A549 (cell line): Measurements from ENCODE around the gene CDK5R1. TPM values are rescaled to one million over a fixed set of nuclear protein-coding genes. Genes with fewer than 3 reads are reported as not detected.

ENCODE experiments used
- ATAC-seq, 2 experiments: fragments of 200-7000 bp in 1 of 2; fragments of >200 bp in 1 of 2; cut with Nextera tagmentation in 1 of 2; cut with Tn5 transposase in 1 of 2; 3 replicates each; pipeline versions ENCODE4 v1.8.0 to v1.9.1; 2018 to 2020; ENCODE audit warnings: mild to moderate bottlenecking in 1 of 2, moderate library complexity in 1 of 2
- CTCF ChIA-PET: fragments of 300-600 bp; sonication (Branson Sonifier 250); formaldehyde crosslinking; extraction: SDS; loops from one replicate; lab custom pipeline; 2021; ENCODE audit warnings: antibody characterized with exemption, inconsistent platforms; lab: Yijun Ruan, JAX
- POLR2A ChIA-PET: fragments of 350-600 bp; formaldehyde crosslinking; extraction: SDS; loops from one replicate; lab custom pipeline; 2021; ENCODE audit warnings: antibody characterized with exemption, inconsistent platforms; lab: Yijun Ruan, JAX
- DNase-seq, 2 experiments: peaks; one replicate each; pipeline versions ENCODE4 v3.0.0 to v3.0.0-alpha.2; 2011 to 2016; ENCODE audit warnings: low read depth in 1 of 2, low spot score in 1 of 2
- FAIRE-seq: peaks from 2 replicates; lab custom pipeline; 2011; peaks lifted over from hg19 to GRCh38; lab: Jason Lieb, UNC
- H3K27ac ChIP-seq, 2 experiments: fragments of >200 bp; sonication (Bioruptor Twin); formaldehyde crosslinking; 3 replicates each; pipeline ENCODE4 v1.5.1; 2016 to 2017
- H3K4me1 ChIP-seq: fragments of >200 bp; sonication (Bioruptor Twin); formaldehyde crosslinking; 3 replicates; pipeline ENCODE4 v1.6.1; 2016
- H3K4me2 ChIP-seq: fragments of >200 bp; sonication (Bioruptor Twin); formaldehyde crosslinking; 3 replicates; pipeline ENCODE4 v1.6.1; 2016
- H3K4me3 ChIP-seq: fragments of >200 bp; sonication (Bioruptor Twin); formaldehyde crosslinking; 3 replicates; pipeline ENCODE4 v1.5.1; 2016
- H3K9me3 ChIP-seq: fragments of >200 bp; sonication (Bioruptor Twin); formaldehyde crosslinking; 3 replicates; pipeline ENCODE4 v1.6.1; 2016
- CBX2 ChIP-seq: fragments of 200-600 bp; sonication (generic); IDR thresholded peaks from 2 replicates; pipeline ENCODE4 v1.6.1; 2016; ENCODE audit warnings: low read depth, mild to moderate bottlenecking, borderline replicate concordance
- CBX8 ChIP-seq: fragments of 200-600 bp; sonication (generic); IDR thresholded peaks from 2 replicates; pipeline ENCODE4 v1.6.1; 2016
- CEBPB ChIP-seq, 2 experiments: fragments of >200 bp in 1 of 2; sonication (Bioruptor Twin) in 1 of 2; formaldehyde crosslinking in 1 of 2; IDR thresholded peaks; 2 replicates each; pipeline ENCODE4 v1.6.1; 2012 to 2016
- CHD2 ChIP-seq: fragments of 150-350 bp; IDR thresholded peaks from 2 replicates; pipeline ENCODE4 v1.6.1; 2014; ENCODE audit warnings: low read length; ENCODE audit not compliant: partially characterized antibody
- EHF ChIP-seq: fragments of 250-450 bp; sonication (Bioruptor Pico); IDR thresholded peaks from 2 replicates; pipeline ENCODE4 v1.5.0; 2020; ENCODE audit warnings: mild to moderate bottlenecking
- FOSB ChIP-seq: fragments of 250-450 bp; sonication (Bioruptor Pico); IDR thresholded peaks from 2 replicates; pipeline ENCODE4 v1.5.0; 2020; ENCODE audit warnings: mild to moderate bottlenecking, moderate library complexity
- HDAC2 ChIP-seq: fragments of 200-600 bp; sonication (generic); IDR thresholded peaks from 2 replicates; pipeline ENCODE4 v1.6.1; 2016
- HOXA7 ChIP-seq: fragments of 250-450 bp; sonication (Bioruptor Pico); IDR thresholded peaks from 2 replicates; pipeline ENCODE4 v1.5.0; 2020; ENCODE audit warnings: mild to moderate bottlenecking, moderate library complexity
- HOXB5 ChIP-seq: fragments of 250-450 bp; sonication (Bioruptor Pico); IDR thresholded peaks from 2 replicates; pipeline ENCODE4 v1.5.0; 2020; ENCODE audit warnings: mild to moderate bottlenecking, moderate library complexity
- JUNB ChIP-seq: fragments of >200 bp; sonication (Bioruptor Twin); formaldehyde crosslinking; IDR thresholded peaks from 2 replicates; pipeline ENCODE4 v1.6.1; 2016
- KDM1A ChIP-seq: fragments of 200-600 bp; sonication (generic); IDR thresholded peaks from 2 replicates; pipeline ENCODE4 v1.6.1; 2016; ENCODE audit warnings: low read depth, mild to moderate bottlenecking
- MAFK ChIP-seq: fragments of 450-650 bp; IDR thresholded peaks from 2 replicates; pipeline ENCODE4 v1.6.1; 2014; ENCODE audit not compliant: partially characterized antibody
- MAZ ChIP-seq: fragments of 150-350 bp; IDR thresholded peaks from 2 replicates; pipeline ENCODE4 v1.6.1; 2014; ENCODE audit warnings: antibody characterized with exemption, low read depth, low read length, borderline replicate concordance
- MYC ChIP-seq: IDR thresholded peaks from 2 replicates; pipeline ENCODE4 v1.6.1; 2012; ENCODE audit warnings: mild to moderate bottlenecking, inconsistent platforms, low read length, improper control_type of control experiment, borderline replicate concordance
- POLR2A ChIP-seq: IDR thresholded peaks from 2 replicates; pipeline ENCODE4 v1.6.1; 2012; ENCODE audit warnings: mild to moderate bottlenecking, low read length
- POLR2AphosphoS2 ChIP-seq: conservative IDR thresholded peaks from 2 replicates; pipeline ENCODE4 v1.6.1; 2012; ENCODE audit warnings: low read length, improper control_type of control experiment, inconsistent platforms
- RFX5 ChIP-seq: fragments of 450-650 bp; IDR thresholded peaks from 2 replicates; pipeline ENCODE4 v1.7.1; 2014; ENCODE audit warnings: antibody characterized with exemption, mild to moderate bottlenecking, moderate library complexity
- RNF2 ChIP-seq: fragments of 200-600 bp; sonication (generic); IDR thresholded peaks from 2 replicates; pipeline ENCODE4 v1.6.1; 2016; ENCODE audit warnings: low read depth, mild to moderate bottlenecking, antibody characterized with exemption, moderate library complexity, borderline replicate concordance
- SREBF2 ChIP-seq: fragments of 450-650 bp; IDR thresholded peaks from 2 replicates; pipeline ENCODE4 v1.6.1; 2014; ENCODE audit warnings: mild to moderate bottlenecking, moderate library complexity
- TP53 ChIP-seq: fragments of 250-450 bp; sonication (Bioruptor Pico); IDR thresholded peaks from 2 replicates; pipeline ENCODE4 v1.5.0; 2021; ENCODE audit warnings: mild to moderate bottlenecking, moderate library complexity
- ZFP36 ChIP-seq: fragments of 450-650 bp; IDR thresholded peaks from 2 replicates; pipeline ENCODE4 v1.6.1; 2014; ENCODE audit warnings: borderline replicate concordance; ENCODE audit not compliant: partially characterized antibody
- ZSCAN20 ChIP-seq: fragments of 250-450 bp; sonication (Bioruptor Pico); IDR thresholded peaks from 2 replicates; pipeline ENCODE4 v1.8.0; 2022; ENCODE audit warnings: mild to moderate bottlenecking, moderate library complexity
- WGBS: methylation state at CpG from one replicate; pipeline ENCODE4 v1.1.6; 2017; ENCODE audit errors: missing lambda C conversion rate; 5-methylcytosine and 5-hydroxymethylcytosine counted together
- polyA plus RNA-seq, 4 experiments: library from polyadenylated mRNA; depleted of rRNA in 3 of 4; stranded (reverse); fragments of >200 nt; fragmentation: RNase III in 1 of 4; extraction: RNeasy Plus Mini Kit Qiagen cat#74134 plus additional on column Dnase treatment in 1 of 4; gene quantifications; 2 replicates in 3 of 4; 3 replicates in 1 of 4; pipeline ENCODE4 v1.2.3, GENCODE V29; 2011 to 2017
- TF ChIP-seq, protein P1 (sequence below): fragments of >200 bp; sonication (Bioruptor Twin); formaldehyde crosslinking; IDR thresholded peaks from 2 replicates; pipeline ENCODE4 v1.6.1; 2016
- TF ChIP-seq, protein P2 (sequence below): fragments of >200 bp; sonication (Bioruptor Twin); formaldehyde crosslinking; IDR thresholded peaks from 3 replicates; pipeline ENCODE4 v1.5.1; 2016

CDK5R1 gene
- polyA plus RNA-seq, 2 of the 4 experiments (the other 2 are of a cell fraction): 0.93 to 2.8 TPM

DNA sequence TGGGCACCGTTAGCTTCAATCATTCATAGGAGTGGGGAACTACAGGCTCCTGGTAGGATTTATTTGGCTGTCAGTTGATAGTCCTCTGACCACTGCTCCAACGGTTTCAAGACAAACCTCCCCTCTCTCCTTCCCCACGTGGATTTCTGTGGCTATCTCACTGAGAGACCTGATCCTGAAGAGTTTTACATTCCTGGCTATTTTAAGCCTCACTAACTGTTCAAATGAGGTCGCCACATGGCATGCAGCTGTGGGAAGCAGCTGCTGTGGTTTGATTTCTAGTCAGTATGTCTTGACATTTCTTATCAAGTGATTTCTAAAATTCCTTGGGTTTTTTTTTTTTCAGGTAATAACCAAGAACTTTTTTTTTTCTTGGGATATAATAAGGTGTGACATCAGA, 38.3 kb downstream of the CDK5R1 start (continued):
- TF ChIP-seq RNF2 (no peak), MYC (no peak), POLR2A (no peak), HOXB5 (no peak), CBX2 (no peak), FOSB (CRISPR knock-in tag) (no peak)

DNA sequence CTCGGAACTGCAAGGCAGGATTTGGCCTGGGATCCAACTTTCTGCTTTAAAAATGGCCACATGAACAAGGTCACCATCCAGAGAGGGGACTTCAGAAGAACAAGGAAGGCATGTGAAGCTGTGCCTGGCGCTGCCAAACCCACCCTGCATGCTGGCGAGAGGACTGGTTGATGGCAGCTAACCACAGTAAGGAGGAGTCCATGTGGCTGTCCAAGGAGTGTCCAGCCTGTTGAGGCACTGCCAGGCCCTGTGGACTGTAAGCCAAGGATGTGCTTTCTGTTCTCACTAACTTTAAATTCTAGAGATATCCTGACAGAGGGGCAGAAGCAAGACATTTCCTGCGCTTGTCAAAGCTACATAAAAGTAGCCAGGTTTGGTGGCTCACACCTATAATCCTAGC, 40.4 kb downstream of the CDK5R1 start:
- ChIA-PET POLR2A (no interaction called here), CTCF (interaction anchor here (1.1 to 2.1 kb wide), 3 partner anchors 11 to 197 kb away, joined by 3 to 4 read pairs (median 4); no protein-coding TSS in a partner anchor)
- Histone ChIP-seq H3K4me3 (no peak overlapping the region), H3K4me2 (no peak overlapping the region), H3K4me1 (no peaks in the 10 kb centered on the region), H3K9me3 (no peaks in the 10 kb centered on the region), H3K27ac (no peak overlapping the region)
- FAIRE-seq (no peak), DNase-seq (no peak), ATAC-seq (no peak)
- TF ChIP-seq JUNB: no peak
- no peak for TF ChIP-seq ZFP36
- no peak for TF ChIP-seq MAFK
- no peak for TF ChIP-seq SREBF2
- TF ChIP-seq POLR2A: no peak
- no peak for TF ChIP-seq CBX8
- no peak for TF ChIP-seq KDM1A
- TF ChIP-seq CBX2: no peak
- no peak for TF ChIP-seq EHF (CRISPR knock-in tag)
- TF ChIP-seq RNF2: no peak
- no peak for TF ChIP-seq ZSCAN20 (CRISPR knock-in tag)
- TF ChIP-seq, protein P1, sequence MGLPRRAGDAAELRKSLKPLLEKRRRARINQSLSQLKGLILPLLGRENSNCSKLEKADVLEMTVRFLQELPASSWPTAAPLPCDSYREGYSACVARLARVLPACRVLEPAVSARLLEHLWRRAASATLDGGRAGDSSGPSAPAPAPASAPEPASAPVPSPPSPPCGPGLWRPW: no peak
- no peak for TF ChIP-seq TP53 (CRISPR knock-in tag)
- TF ChIP-seq, protein P2, sequence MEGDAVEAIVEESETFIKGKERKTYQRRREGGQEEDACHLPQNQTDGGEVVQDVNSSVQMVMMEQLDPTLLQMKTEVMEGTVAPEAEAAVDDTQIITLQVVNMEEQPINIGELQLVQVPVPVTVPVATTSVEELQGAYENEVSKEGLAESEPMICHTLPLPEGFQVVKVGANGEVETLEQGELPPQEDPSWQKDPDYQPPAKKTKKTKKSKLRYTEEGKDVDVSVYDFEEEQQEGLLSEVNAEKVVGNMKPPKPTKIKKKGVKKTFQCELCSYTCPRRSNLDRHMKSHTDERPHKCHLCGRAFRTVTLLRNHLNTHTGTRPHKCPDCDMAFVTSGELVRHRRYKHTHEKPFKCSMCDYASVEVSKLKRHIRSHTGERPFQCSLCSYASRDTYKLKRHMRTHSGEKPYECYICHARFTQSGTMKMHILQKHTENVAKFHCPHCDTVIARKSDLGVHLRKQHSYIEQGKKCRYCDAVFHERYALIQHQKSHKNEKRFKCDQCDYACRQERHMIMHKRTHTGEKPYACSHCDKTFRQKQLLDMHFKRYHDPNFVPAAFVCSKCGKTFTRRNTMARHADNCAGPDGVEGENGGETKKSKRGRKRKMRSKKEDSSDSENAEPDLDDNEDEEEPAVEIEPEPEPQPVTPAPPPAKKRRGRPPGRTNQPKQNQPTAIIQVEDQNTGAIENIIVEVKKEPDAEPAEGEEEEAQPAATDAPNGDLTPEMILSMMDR: no peak
- 64% methylated on average over 4 of the region's 4 CpGs for WGBS

DNA sequence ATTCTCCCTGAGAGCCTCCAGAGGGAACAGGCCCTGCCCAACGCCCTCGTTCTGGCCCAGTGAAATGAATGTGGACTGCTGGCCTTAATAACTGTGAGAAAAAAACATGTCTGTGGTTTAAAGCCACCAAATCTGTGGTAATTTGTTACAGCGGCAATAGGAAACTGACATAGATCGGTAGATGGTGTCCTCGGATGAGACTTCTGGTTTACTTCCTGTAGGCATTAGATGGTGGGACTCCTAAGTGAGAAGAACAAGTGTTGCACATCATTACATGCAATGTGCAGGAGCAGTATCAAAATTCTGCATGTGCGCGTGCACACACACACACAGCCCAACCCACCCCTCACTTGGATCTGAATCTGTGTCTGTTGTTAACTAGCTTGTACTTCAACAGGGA, 42.0 kb downstream of the CDK5R1 start:
- ATAC-seq (no peak), FAIRE-seq (no peak), DNase-seq (no peak)
- CTCF ChIA-PET: interaction anchor here (0.6 to 2.1 kb wide), 3 partner anchors 9 to 632 kb away, joined by 3 to 4 read pairs (median 3); no protein-coding TSS in a partner anchor
- no peak overlapping the region for H3K27ac ChIP-seq
- no peak overlapping the region for H3K4me3 ChIP-seq
- H3K4me2 ChIP-seq: no peak overlapping the region
- H3K4me1 ChIP-seq: no peaks in the 10 kb centered on the region
- POLR2A ChIA-PET: no interaction called here
- H3K9me3 ChIP-seq: no peaks in the 10 kb centered on the region
- no peak for TF ChIP-seq CHD2
- TF ChIP-seq HDAC2: no peak
- TF ChIP-seq RFX5: no peak
- no peak for TF ChIP-seq MAZ
- TF ChIP-seq POLR2AphosphoS2: no peak
- no peak for TF ChIP-seq HOXA7 (CRISPR knock-in tag)
- TF ChIP-seq CEBPB (IDR thresholded peaks at IDR 0.05): no peak
- TF ChIP-seq MYC: no peak
- 77% methylated on average over 7 of the region's 7 CpGs for WGBS
